Uterus (tissue), 2 donors: ENCODE results near the gene ORM2.

Experiments
- CTCF ChIP-seq, 4 experiments: fragments of 200-600 bp in 2 of 4; fragments of 450-650 bp in 2 of 4; sonication (generic) in 2 of 4; IDR thresholded peaks; one replicate each; pipeline ENCODE4 v1.5.1; 2016 to 2019; ENCODE audit warnings: antibody characterized with exemption in 4 of 4, mild to moderate bottlenecking in 2 of 4, moderate library complexity in 1 of 4
- POLR2A ChIP-seq, 2 donors: fragments of 450-650 bp; IDR thresholded peaks; one replicate each; pipeline ENCODE4 v1.6.1; 2016; ENCODE audit warnings: antibody characterized with exemption in 2 of 2, mild to moderate bottlenecking in 1 of 2, moderate library complexity in 1 of 2

DNA sequence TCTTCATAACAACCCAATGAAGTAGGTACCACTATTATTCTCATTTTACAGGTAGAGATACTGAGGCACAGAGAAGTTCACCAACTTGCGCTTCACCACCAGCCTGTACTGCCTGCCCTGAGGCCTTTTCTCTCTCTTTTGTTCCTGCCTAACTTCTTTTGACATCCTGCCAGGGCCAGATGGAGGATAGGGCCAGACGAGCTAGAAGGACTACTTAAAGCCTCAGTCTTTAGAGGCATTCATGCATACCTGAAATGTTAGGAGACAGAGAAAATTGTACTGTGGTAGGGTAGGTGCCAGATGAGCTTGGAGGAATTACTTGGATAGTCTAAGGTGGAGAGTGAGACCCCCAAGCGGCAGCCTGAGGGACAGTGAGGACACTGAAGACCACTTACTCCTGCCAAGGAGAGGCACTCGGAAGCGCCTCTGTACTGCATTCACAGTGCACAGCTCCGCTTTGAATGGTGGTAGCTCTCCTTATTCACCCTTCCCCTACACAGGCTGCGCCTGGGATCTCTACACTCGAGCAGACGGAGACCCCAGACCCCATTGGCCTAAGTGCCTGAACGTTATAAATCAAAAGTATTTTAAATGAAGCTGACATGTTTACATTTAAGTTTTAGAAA, 13.0 kb upstream of the ORM2 start:
- TF ChIP-seq CTCF (IDR thresholded peaks at IDR 0.05): no peak
- TF ChIP-seq POLR2A (IDR thresholded peaks at IDR 0.05): no peak
